Limb (tissue), 2 donors: ENCODE data around the gene ATL2.
A peak's percentile ranks its signal among the peaks of the same experiment; 100 is the strongest.
"Not testable (repeated sequence)": the region's sequence is repeated elsewhere in the genome, so short reads cannot be mapped to it uniquely, and the experiment has no call there.

Experiments used
- DNase-seq, 2 donors: peaks; one replicate each; pipeline ENCODE4 v3.0.0-alpha.2; 2016; ENCODE audit errors: extremely low spot score in 2 of 2

The ATL2 gene

GRCh38 chr2:38390947-38391346 is 13.9 kb upstream of the ATL2 start:
- DNase-seq = no peak

GRCh38 chr2:38387887-38388286 is 10.8 kb upstream of the ATL2 start:
- no peak for DNase-seq

GRCh38 chr2:38386821-38387220 is 9.7 kb upstream of the ATL2 start:
- DNase-seq = no peak

- DNase-seq = no peak
Measured at GRCh38 chr2:38386377-38386776, 9.3 kb upstream of the ATL2 start.

GRCh38 chr2:38384338-38384737 is 7.3 kb upstream of the ATL2 start:
- DNase-seq = no peak

- DNase-seq = not testable (repeated sequence)
Measured at GRCh38 chr2:38383741-38384140, 6.7 kb upstream of the ATL2 start.

GRCh38 chr2:38381381-38382143 is 4.5 kb upstream of the ATL2 start:
- DNase-seq = no peak

- no peak for DNase-seq
Measured at GRCh38 chr2:38380397-38381130, 3.5 kb upstream of the ATL2 start.

- DNase-seq = peak; percentile 67 to 81
Measured at GRCh38 chr2:38376346-38377049, 575 bp downstream of the ATL2 start.

GRCh38 chr2:38375696-38376345 is 1.3 kb downstream of the ATL2 start:
- no peak for DNase-seq

- DNase-seq = no peak
Measured at GRCh38 chr2:38374984-38375383, 2.1 kb downstream of the ATL2 start.

- no peak for DNase-seq
Measured at GRCh38 chr2:38371235-38371634, 5.8 kb downstream of the ATL2 start.

GRCh38 chr2:38370664-38371063 is 6.4 kb downstream of the ATL2 start:
- DNase-seq = no peak

GRCh38 chr2:38362232-38362631 is 14.8 kb downstream of the ATL2 start:
- DNase-seq = no peak

GRCh38 chr2:38360177-38360576 is 16.9 kb downstream of the ATL2 start:
- DNase-seq = no peak

- DNase-seq = no peak
Measured at GRCh38 chr2:38353402-38353801, 23.7 kb downstream of the ATL2 start.

- DNase-seq = no peak
Measured at GRCh38 chr2:38352336-38352735, 24.7 kb downstream of the ATL2 start.

- no peak for DNase-seq
Measured at GRCh38 chr2:38345323-38346038, 31.6 kb downstream of the ATL2 start.

GRCh38 chr2:38344813-38345212 is 32.3 kb downstream of the ATL2 start:
- DNase-seq = no peak

GRCh38 chr2:38343212-38343611 is 33.9 kb downstream of the ATL2 start:
- DNase-seq = no peak

GRCh38 chr2:38336621-38337020 is 40.5 kb downstream of the ATL2 start:
- no peak for DNase-seq
